Measurements from ENCODE around the gene GNPTG.
A peak's percentile ranks its signal among the peaks of the same experiment; 100 is the strongest.

GNPTG gene

DNA sequence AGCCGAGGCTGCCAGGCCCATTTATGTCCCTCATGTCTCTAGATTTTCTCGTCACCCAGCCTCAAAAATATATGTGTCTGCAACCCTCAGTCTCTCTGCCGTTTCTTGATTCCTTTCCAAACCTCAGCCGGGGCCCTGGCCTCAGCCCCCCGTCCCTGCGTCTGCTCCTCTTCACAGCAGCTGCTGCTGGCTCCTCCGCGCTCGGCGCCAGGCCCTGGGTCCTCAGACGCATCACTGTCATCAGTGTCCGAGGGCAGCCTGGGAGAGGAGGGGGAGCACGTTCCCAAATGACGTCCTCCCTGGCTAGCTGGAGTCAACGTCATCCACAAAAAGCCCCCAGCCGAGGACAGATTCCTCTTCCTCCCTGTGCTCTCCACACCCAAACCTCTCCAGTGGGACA lies 2.4 kb upstream of the GNPTG start:
- no peak for DNase-seq (ENCODE audit: low read depth)
- TF ChIP-seq, protein P1, sequence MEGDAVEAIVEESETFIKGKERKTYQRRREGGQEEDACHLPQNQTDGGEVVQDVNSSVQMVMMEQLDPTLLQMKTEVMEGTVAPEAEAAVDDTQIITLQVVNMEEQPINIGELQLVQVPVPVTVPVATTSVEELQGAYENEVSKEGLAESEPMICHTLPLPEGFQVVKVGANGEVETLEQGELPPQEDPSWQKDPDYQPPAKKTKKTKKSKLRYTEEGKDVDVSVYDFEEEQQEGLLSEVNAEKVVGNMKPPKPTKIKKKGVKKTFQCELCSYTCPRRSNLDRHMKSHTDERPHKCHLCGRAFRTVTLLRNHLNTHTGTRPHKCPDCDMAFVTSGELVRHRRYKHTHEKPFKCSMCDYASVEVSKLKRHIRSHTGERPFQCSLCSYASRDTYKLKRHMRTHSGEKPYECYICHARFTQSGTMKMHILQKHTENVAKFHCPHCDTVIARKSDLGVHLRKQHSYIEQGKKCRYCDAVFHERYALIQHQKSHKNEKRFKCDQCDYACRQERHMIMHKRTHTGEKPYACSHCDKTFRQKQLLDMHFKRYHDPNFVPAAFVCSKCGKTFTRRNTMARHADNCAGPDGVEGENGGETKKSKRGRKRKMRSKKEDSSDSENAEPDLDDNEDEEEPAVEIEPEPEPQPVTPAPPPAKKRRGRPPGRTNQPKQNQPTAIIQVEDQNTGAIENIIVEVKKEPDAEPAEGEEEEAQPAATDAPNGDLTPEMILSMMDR (conservative IDR thresholded peaks at IDR 0.05; ENCODE audit: low read depth, low read length): no peak
- H3K4me3 ChIP-seq (ENCODE audit: low read depth, low read length): no peak overlapping the region

DNA sequence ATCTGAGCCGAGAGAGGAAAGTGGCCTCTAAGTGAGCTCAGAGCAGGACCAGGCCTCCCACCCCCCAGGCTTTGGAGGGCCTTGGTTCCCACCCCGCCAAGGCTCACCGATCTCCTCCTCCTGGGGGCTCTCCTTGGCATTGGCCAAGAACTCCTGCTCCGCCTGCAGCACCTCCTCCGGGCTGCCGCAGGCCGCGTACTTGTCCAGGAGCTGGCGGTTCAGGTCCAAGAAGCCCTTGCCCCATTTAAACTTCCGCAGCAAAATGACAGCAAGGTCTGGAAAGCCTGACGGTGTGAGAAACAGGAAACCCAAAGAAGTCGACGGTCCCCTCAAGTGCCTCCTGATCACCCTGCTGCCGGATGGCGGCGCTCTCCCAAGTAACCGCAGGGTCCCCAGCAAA lies 1.8 kb upstream of the GNPTG start:
- no peak for DNase-seq (ENCODE audit: low read depth)
- H3K4me3 ChIP-seq (ENCODE audit: low read depth, low read length): no peak overlapping the region
- TF ChIP-seq, protein P1 (conservative IDR thresholded peaks at IDR 0.05; ENCODE audit: low read depth, low read length): no peak

DNA sequence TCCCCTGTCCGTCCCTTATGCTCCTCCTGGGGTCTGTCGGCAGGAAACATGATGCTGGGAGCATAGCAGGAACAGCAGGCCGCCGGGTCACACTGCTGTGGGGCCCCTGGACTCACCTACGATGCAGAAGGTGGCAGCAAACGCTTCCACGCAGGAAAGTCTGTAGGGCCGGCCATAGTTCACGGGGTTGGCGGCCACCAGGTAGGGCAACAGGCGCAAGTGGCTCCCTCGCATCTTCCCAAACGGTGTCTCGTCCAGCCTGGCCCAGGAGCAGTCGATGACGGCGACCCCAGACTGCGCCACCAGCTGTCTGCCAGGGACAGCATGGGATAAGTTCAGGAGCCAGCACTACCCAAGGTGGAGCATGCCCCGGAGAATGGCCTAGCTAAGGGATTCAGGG lies 1.0 kb upstream of the GNPTG start:
- peak overlapping the region; percentile 89 for H3K4me3 ChIP-seq (ENCODE audit: low read depth, low read length)
- TF ChIP-seq, protein P1 (conservative IDR thresholded peaks at IDR 0.05; ENCODE audit: low read depth, low read length): no peak
- no peak for DNase-seq (ENCODE audit: low read depth)

- no peak for DNase-seq (ENCODE audit: low read depth)
- TF ChIP-seq, protein P1 (conservative IDR thresholded peaks at IDR 0.05; ENCODE audit: low read depth, low read length): no peak
- H3K4me3 ChIP-seq (ENCODE audit: low read depth, low read length): peak overlapping the region; percentile 89
Measured at GRCh38 chr16:1351215-1351581, 533 bp upstream of the GNPTG start.

GRCh38 chr16:1354815-1355540 lies 3.2 kb downstream of the GNPTG start:
- no peak overlapping the region for H3K4me3 ChIP-seq (ENCODE audit: low read depth, low read length)
- no peak for DNase-seq (ENCODE audit: low read depth)
- TF ChIP-seq, protein P1 (conservative IDR thresholded peaks at IDR 0.05; ENCODE audit: low read depth, low read length): no peak

GRCh38 chr16:1355591-1355990 lies 3.9 kb downstream of the GNPTG start:
- TF ChIP-seq, protein P1 (conservative IDR thresholded peaks at IDR 0.05; ENCODE audit: low read depth, low read length): no peak
- no peak overlapping the region for H3K4me3 ChIP-seq (ENCODE audit: low read depth, low read length)

More at GRCh38 chr16:1355591-1355990, 3.9 kb downstream of the GNPTG start:
- DNase-seq (ENCODE audit: low read depth): no peak

Data from choroid plexus epithelial cell (primary cell).